Activated T-cell treated with anti-CD3 and anti-CD28 coated beads, Interleukin-2, amount 50 U/mL, for 48 hours (primary cell): Measurements from ENCODE around the gene SERPINH1.

ENCODE experiments used
- DNase-seq, 2 experiments: peaks; one replicate each; pipeline ENCODE4 v3.0.0-alpha.2; 2020

The SERPINH1 gene

DNA sequence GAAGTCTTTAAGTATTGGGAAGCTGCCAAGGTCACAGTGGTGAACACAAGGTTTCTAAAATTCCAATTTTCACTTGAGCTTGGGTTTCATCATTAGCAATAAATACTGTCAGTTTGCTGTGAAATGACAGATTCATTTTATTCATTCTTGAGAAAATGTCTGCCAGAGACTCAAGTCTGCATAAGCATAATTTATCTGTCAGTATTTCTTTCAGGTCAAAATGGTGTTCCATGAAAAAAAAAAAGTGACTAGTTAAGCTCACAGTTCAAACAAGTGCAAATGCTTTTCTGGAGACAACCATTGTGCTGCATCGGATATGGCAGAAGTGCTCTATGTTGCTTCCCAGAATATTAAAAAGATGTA, 28.2 kb upstream of the SERPINH1 start:
- DNase-seq, result no peak

- DNase-seq, result no peak
These were observed 27.6 kb upstream of the SERPINH1 start for GRCh38 chr11:75534259-75535069.

- DNase-seq, result no peak
These were observed 27.0 kb upstream of the SERPINH1 start for GRCh38 chr11:75535071-75535470.

- DNase-seq, result peak; percentile 73 to 78
These were observed 25.0 kb upstream of the SERPINH1 start for GRCh38 chr11:75536786-75537641.

- DNase-seq, result no peak
These were observed 24.3 kb upstream of the SERPINH1 start for GRCh38 chr11:75537740-75538139.

- peak in 1 of 2 experiments; percentile 45 for DNase-seq
These were observed 23.7 kb upstream of the SERPINH1 start for GRCh38 chr11:75538150-75538942.

DNA sequence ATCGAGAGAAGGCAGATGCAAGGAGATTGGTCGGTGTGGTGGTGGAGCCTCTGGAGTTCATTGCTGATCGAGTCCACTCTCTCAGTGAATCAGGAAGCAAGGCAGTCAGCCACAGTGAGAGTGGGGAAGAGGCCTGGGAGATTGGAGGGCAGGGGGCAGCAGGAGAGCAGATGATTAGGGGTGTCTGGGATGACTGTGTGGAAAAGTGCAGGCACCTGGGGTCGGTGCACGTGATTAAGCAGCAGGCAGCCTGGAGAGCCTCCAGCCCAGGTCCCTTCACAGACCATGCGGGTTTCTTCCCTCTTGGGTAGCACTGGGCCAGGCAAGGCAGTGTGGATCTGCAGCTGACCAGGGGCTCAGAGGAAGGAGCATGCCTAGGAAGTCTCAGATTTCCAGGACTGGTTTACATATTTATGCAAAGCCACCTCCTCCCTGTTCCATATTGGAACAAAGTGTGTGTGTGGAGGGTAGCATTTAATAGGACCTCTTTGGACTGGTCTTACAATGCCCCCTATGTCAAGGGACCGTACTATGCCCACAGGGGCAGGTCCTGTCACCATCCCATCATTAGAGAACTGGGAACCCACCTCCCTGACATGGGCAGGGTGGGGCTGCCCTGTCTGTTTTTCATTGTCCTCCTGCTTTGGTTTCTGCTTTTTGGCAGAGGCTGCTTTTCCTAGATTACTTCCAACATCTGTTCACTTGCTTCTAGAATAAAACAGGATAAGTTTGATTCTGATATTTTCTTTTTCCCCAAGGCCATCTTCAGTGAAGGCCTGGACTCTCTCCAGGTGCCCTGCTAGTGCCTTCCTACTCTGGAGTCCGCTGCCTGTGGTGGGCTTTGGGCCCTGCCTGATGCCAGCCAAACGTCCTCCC, 22.4 kb upstream of the SERPINH1 start:
- DNase-seq, result no peak

DNA sequence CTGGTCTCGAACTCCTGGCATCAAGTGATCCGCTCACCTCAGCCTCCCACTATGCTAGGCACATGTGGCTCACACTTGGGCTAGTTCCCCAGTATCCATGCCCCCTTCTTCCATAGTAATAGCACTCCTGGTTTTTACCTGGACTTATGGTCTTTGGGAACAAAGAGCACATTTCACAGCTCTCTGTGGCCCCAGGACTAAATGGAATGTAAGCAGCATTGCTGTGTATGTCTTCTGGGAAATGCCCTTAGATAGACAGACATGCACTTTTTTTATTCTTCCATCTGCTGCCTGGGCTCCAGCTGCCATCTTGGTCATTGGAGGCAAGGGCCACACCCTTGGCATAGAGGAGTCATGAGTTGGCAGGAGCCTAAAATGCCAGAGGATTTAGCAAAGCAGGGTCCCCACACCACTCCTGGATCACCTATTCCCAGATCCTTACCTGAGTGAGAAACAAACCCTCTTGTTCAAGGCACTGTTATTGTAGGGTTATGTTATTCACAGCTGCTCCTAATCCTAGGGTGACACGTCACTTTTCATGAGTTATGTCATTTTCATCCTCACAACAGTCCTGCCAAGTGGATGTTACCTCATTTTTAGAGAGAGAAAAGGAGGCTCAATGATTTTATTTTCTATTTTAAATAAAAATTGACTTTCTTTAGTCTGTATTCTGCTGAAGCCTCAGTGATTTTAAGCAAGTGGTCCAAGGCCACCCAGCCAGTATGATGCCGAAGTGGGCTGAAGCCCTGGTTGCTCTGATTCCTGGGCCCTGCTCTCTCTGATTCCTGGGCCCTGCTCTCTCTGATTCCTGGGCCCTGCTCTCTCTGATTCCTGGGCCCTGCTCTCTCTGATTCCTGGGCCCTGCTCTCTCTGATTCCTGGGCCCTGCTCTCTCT, 20.6 kb upstream of the SERPINH1 start:
- DNase-seq, result no peak

- DNase-seq, result no peak
These were observed 20.0 kb upstream of the SERPINH1 start for GRCh38 chr11:75542088-75542438.

- no peak for DNase-seq
These were observed 18.2 kb upstream of the SERPINH1 start for GRCh38 chr11:75543806-75544205.

DNA sequence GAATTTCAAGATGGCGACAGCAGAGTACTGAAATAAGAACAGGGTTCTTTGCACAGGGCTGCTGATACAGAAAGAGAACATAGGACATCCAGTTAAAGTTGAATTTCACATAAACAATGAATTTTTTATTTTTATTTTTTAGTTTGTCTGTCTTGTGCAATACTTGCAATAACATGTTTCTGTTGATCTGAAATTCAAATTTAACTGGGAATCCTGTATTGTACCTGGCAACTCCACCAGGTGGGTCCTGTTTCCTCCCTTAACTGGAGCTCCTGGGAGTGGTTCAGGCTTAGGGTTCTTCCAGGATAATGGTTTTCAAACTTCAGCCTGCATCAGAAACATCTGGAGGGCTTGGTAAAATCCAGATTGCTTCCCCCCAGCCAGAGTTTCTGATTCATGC, 14.9 kb upstream of the SERPINH1 start:
- DNase-seq, result no peak

DNA sequence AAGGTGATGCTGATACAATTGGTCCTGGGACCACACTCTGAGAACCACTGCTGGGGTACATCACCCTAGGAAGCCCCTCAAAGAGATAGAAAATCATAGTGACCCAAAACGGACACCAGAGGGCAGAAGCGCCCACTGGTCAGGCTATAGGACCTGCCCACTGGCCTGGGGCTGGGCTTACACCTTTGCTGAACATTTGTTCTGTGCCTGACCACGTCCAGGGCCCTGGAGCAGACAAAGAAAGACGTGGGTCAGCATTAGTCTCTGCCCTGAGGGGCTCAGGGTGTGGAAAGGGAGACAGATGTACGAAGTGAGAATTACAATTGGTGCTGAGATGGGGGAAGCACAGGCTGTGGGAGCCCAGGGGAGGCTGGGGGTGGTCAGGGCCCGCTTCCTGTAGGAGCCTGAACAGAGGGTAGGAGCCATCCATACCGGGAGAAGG, 14.4 kb upstream of the SERPINH1 start:
- peak; percentile 60 for DNase-seq

DNA sequence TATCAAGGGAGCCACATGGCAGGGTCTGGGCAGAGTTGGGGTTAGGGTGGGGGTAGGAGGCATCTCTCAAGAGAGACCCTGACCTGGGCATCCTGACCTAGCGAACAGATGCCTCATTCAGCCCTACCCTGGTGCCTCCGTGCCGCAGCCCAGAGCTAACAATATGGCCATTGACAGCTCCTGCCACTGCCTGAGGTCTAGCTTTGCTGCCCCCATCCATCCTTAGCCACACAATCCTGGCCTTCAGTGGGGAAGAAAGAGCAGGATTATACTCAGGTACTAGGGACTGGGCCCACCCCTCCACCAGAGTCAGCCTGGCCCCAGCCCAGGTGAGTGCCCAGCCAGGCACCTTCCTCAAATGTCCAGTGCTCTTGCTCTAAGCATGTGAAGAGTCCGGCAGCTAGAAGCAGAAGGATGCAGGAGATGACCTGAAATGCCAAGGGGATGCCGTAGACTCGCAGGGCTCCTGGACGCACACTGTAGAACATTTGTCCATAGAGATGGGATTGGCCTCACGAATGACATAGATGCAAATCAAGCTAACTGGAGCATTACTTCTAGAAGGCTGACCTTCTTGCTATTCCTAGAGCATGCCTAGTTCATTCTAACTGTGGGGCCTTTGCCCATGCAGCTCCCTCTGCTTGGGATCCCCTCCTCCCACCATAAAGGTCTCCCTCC, 13.3 kb upstream of the SERPINH1 start:
- DNase-seq, result no peak

- DNase-seq, result no peak
These were observed 12.6 kb upstream of the SERPINH1 start for GRCh38 chr11:75549370-75549958.

DNA sequence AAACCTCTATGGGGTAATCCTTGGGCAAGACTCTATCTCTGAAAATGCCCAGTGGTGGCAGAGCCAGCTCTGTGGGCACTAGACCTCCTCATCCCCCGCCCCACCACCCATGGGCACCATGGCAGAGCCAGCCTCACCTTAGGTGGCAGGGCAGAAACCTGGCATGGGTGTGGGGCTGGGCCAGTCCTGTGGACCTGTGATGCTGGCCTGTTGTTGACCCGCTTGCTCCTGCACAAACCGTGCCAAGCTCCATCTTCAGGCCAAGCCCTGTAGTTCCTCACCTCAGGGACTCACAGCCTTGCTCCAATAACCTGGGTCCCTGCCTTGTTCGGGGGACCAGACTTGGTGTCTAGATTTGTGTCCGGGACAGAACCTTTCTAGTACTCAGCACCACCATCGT, 8.9 kb upstream of the SERPINH1 start:
- no peak for DNase-seq

DNA sequence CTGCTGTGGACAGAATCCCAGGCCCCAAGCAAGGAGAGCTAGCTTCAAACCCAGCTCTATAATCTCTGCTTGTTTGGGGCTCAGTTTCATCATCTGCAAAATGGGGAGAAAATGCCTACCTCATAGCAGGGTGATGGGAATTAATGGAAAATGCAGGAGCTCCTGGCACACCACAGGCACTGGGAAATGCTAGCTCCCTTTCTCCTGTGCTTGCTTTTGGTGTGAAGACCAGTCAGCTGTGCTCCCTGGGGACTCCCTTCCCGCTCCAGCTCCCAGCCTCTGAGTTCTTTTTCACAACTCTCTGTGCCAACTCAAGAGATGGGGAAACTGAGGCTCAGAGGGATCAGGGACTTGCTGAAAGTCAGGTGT, 8.2 kb upstream of the SERPINH1 start:
- no peak for DNase-seq

DNA sequence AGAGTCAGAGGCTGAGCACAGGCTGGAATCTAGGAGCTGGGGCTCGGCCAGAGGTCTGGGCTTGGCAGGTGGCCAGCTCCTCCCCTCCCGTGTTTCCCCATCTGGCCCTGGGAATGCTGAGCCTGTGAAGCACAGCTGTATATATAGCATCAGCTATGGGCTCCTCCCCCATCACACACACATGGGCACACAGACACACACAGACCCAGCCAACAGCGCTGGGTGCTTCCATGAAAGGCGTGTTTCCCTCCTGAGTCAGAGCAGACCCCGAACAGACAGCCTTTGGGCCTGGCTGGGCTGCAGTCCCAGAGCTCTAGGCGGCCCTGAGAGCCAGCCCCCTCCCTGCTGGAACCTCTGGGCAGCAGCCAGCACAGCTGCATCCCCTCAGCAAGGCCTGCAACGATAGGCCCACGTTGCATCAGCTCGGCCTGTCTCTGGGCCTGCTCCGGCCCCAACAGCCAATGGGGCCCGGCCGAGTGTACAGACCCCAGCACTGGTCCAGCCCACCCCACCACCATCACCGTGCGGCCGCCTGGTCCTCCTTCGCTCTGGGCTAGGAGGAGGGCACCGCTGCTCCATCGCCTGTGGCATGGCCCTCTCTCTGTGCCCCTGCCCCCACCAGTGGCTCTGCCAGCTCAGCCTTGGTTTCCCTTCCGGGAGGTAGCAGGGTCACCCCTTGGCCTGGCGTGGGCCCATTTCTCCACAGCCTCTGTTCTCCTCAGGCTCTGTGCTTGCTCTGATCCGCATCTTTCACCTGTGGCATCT, 7.6 kb upstream of the SERPINH1 start:
- no peak for DNase-seq

DNA sequence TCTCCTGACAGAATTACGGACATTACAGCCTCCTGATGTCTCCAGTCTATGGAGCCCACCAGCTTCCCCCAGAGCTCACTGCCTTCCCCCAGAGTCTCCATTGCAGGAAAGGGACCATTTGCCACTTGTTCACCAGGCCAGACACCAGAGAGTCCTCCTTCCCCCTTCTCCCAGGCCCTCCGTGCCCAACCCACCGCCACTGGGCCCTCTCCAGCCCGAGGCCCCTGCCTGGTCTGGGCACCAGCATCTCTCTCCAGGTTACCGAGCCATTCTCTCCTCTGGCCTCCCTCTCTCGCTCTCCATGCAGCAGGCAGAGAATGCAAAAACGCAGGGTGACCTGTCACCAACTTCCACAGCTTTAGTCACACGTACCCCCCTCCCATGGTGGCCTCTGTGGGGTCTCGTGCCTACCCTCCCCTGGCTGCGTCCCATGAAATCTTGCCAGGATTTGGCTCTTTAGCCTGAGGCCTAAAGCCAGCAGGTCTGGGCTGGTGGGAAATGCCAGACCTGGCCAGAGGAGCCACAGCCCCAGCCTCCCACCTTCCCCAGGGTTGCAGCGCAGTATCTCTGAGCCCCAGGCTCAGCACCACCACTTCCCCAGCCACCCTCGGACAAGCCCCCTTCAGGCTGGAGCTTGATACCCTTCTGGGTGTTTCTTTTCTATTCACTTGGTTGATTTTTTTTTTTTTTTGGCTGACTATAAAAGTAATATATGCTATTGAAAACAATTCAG, 6.8 kb upstream of the SERPINH1 start:
- DNase-seq, result no peak

- no peak for DNase-seq
These were observed 5.8 kb upstream of the SERPINH1 start for GRCh38 chr11:75556275-75556674.
